Dedifferentiated amniotic fluid mesenchymal stem cell (primary cell): ENCODE results near the gene USF2.

Experiments
- DNase-seq: peaks from one replicate; pipeline ENCODE4 v3.0.0-alpha.2; 2016; ENCODE audit errors: extremely low spot score

Gene USF2

GRCh38 chr19:35241417-35241816 is 27.3 kb upstream of the USF2 start:
- no peak for DNase-seq

GRCh38 chr19:35246466-35247092 is 22.2 kb upstream of the USF2 start:
- no peak for DNase-seq

- no peak for DNase-seq
Measured at GRCh38 chr19:35247526-35248309, 21.0 kb upstream of the USF2 start.

GRCh38 chr19:35248310-35249145 is 20.2 kb upstream of the USF2 start, which contains the start of gene LSR:
Gene LSR (plus strand): TSS chr19:35249002. CDS start chr19:35249023, 21 bp downstream.
- no peak for DNase-seq

GRCh38 chr19:35249146-35249847 is 19.5 kb upstream of the USF2 start:
- no peak for DNase-seq

GRCh38 chr19:35249848-35250711 is 18.7 kb upstream of the USF2 start:
- no peak for DNase-seq

- DNase-seq, result no peak
Measured at GRCh38 chr19:35251456-35251855, 17.3 kb upstream of the USF2 start.

- no peak for DNase-seq
Measured at GRCh38 chr19:35253316-35254286, 15.2 kb upstream of the USF2 start.

- DNase-seq, result no peak
Measured at GRCh38 chr19:35254341-35255297, 14.1 kb upstream of the USF2 start.

GRCh38 chr19:35256566-35256965 is 12.2 kb upstream of the USF2 start:
- no peak for DNase-seq

- DNase-seq, result no peak
Measured at GRCh38 chr19:35257113-35257461, 11.7 kb upstream of the USF2 start.

- no peak for DNase-seq
Measured at GRCh38 chr19:35260694-35261304, 8.0 kb upstream of the USF2 start.

GRCh38 chr19:35261356-35262100 is 7.2 kb upstream of the USF2 start:
- no peak for DNase-seq

GRCh38 chr19:35262101-35262761 is 6.5 kb upstream of the USF2 start:
- DNase-seq, result no peak

GRCh38 chr19:35264268-35265125 is 4.3 kb upstream of the USF2 start:
- DNase-seq, result no peak
